HCT116 (cell line): Measurements from ENCODE around the gene KCNMB4. TPM values are rescaled to one million over a fixed set of nuclear protein-coding genes. Genes with fewer than 3 reads are reported as not detected.

Experiments
- ATAC-seq: fragments of 200-7000 bp; cut with Tn5 transposase; 2 replicates; pipeline ENCODE4 v1.9.1; 2020; ENCODE audit warnings: mild to moderate bottlenecking, moderate library complexity
- BruUV-seq: library from RNA; stranded (reverse); fragments of 400-500 nt; replicated peaks from 2 replicates; lab custom pipeline; 2021; lab: Mats Ljungman, UMichigan
- CTCF ChIA-PET: fragments of 300-600 bp; sonication (Branson Sonifier 250); formaldehyde crosslinking; loops from one replicate; lab custom pipeline; 2021; ENCODE audit warnings: antibody characterized with exemption; lab: Charles Lee
- POLR2A ChIA-PET: fragments of 300-600, 350-600 bp; sonication (Branson Sonifier 250); formaldehyde crosslinking; loops from one replicate; lab custom pipeline; 2021; ENCODE audit warnings: antibody characterized with exemption; lab: Charles Lee
- RAD21 ChIA-PET, 2 experiments: fragments of 300-600 bp; sonication (Branson Sonifier 250); formaldehyde crosslinking; loops; one replicate each; lab custom pipeline; 2023; ENCODE audit warnings: low total read pairs in 2 of 2; ENCODE audit not compliant: uncharacterized antibody in 2 of 2, unreplicated experiment in 2 of 2, low non-redundant PET in 1 of 2; lab: Charles Lee
- DNase-seq: peaks from one replicate; pipeline ENCODE4 v3.0.0-alpha.2; 2010; ENCODE audit warnings: low read depth, low spot score
- H2AFZ ChIP-seq: fragments of 200-600 bp; shearing (Covaris generic), sonication (generic); 2 replicates; pipeline ENCODE4 v1.6.1; 2017; ENCODE audit warnings: low read depth, mixed run types, mixed read lengths, antibody characterized with exemption, low read length; ENCODE audit not compliant: poor library complexity, severe bottlenecking
- H3K27ac ChIP-seq: 2 replicates; pipeline ENCODE4 v1.5.1; 2012; ENCODE audit warnings: low read depth, low read length
- H3K27me3 ChIP-seq: fragments of 200-600 bp; sonication (generic); 2 replicates; pipeline ENCODE4 v1.6.1; 2016; ENCODE audit warnings: mixed run types, low read length, mixed read lengths; ENCODE audit not compliant: insufficient read depth
- H3K36me3 ChIP-seq, 2 experiments: fragments of 200-500 bp in 1 of 2; fragments of 200-600 bp in 1 of 2; sonication (Bioruptor generic) in 1 of 2; sonication (generic) in 1 of 2; 2 replicates each; pipeline versions ENCODE4 v1.5.1 to v1.6.1; 2014 to 2016; ENCODE audit warnings: low read length in 2 of 2, inconsistent platforms in 1 of 2, mixed read lengths in 1 of 2, mixed run types in 1 of 2; ENCODE audit not compliant: insufficient read depth in 2 of 2, control insufficient read depth in 1 of 2
- H3K4me1 ChIP-seq, 2 experiments: fragments of 200-600 bp in 1 of 2; sonication (generic) in 1 of 2; 2 replicates each; pipeline versions ENCODE4 v1.5.1 to v1.6.1; 2012 to 2017; ENCODE audit warnings: low read length in 2 of 2, inconsistent platforms in 1 of 2, mild to moderate bottlenecking in 1 of 2, mixed read lengths in 1 of 2, mixed run types in 1 of 2, moderate library complexity in 1 of 2; ENCODE audit not compliant: insufficient read depth in 2 of 2, control insufficient read depth in 1 of 2
- H3K4me2 ChIP-seq: fragments of 200-600 bp; sonication (generic); 2 replicates; pipeline ENCODE4 v1.6.1; 2017; ENCODE audit warnings: mixed run types, low read length, mixed read lengths
- H3K4me3 ChIP-seq, 2 experiments: fragments of 200-600 bp in 1 of 2; sonication (generic) in 1 of 2; replicated peaks in 1 of 2; 2 replicates each; pipeline ENCODE4 v1.5.1; 2011 to 2016; ENCODE audit warnings: low read length in 2 of 2, control low read depth in 1 of 2, low read depth in 1 of 2, mild to moderate bottlenecking in 1 of 2, mixed read lengths in 1 of 2, mixed run types in 1 of 2
- H3K79me2 ChIP-seq: fragments of 200-600 bp; sonication (generic); 2 replicates; pipeline ENCODE4 v1.6.1; 2017; ENCODE audit warnings: mild to moderate bottlenecking, mixed run types, low read length, moderate library complexity, mixed read lengths; ENCODE audit not compliant: insufficient read depth
- H3K9ac ChIP-seq: fragments of 200-600 bp; sonication (generic); 2 replicates; pipeline ENCODE4 v1.6.1; 2016; ENCODE audit warnings: low read length, mixed read lengths
- H3K9me2 ChIP-seq: fragments of 200-600 bp; sonication (generic), shearing (Covaris generic); 2 replicates; pipeline ENCODE4 v1.6.1; 2017; ENCODE audit warnings: mixed run types, mild to moderate bottlenecking, moderate library complexity; ENCODE audit not compliant: insufficient read depth
- H3K9me3 ChIP-seq, 2 experiments: fragments of 200-500 bp in 1 of 2; fragments of 200-600 bp in 1 of 2; sonication (Bioruptor generic) in 1 of 2; sonication (generic) in 1 of 2; 2 replicates each; pipeline ENCODE4 v1.6.1; 2014 to 2017; ENCODE audit warnings: low read length in 2 of 2, mixed read lengths in 2 of 2, inconsistent platforms in 1 of 2, low read depth in 1 of 2, mild to moderate bottlenecking in 1 of 2, mixed run types in 1 of 2, moderate library complexity in 1 of 2; ENCODE audit not compliant: control insufficient read depth in 1 of 2, insufficient read depth in 1 of 2
- H4K20me1 ChIP-seq: fragments of 200-600 bp; sonication (generic), shearing (Covaris generic); 2 replicates; pipeline ENCODE4 v1.6.1; 2017; ENCODE audit warnings: mixed run types, mild to moderate bottlenecking, moderate library complexity; ENCODE audit not compliant: insufficient read depth
- ATF3 ChIP-seq: IDR thresholded peaks from 2 replicates; pipeline ENCODE4 v1.6.1; 2012
- CEBPB ChIP-seq: IDR thresholded peaks from 2 replicates; pipeline ENCODE4 v1.6.1; 2012; ENCODE audit warnings: low read depth
- CTCF ChIP-seq, 3 experiments: fragments of 200-600 bp in 1 of 3; sonication (generic) in 1 of 3; IDR thresholded peaks in 2 of 3; conservative IDR thresholded peaks in 1 of 3; 2 replicates each; pipeline ENCODE4 v1.5.1; 2012 to 2017; ENCODE audit warnings: low read depth in 2 of 3, low read length in 2 of 3, antibody characterized with exemption in 1 of 3, borderline replicate concordance in 1 of 3, control low read depth in 1 of 3, mild to moderate bottlenecking in 1 of 3, mixed read lengths in 1 of 3, mixed run types in 1 of 3, moderate library complexity in 1 of 3; ENCODE audit not compliant: insufficient read depth in 1 of 3
- EGR1 ChIP-seq: IDR thresholded peaks from 2 replicates; pipeline ENCODE4 v1.6.1; 2012; ENCODE audit warnings: low read depth
- ELF1 ChIP-seq: IDR thresholded peaks from 2 replicates; pipeline ENCODE4 v1.6.1; 2012; ENCODE audit warnings: low read depth, borderline replicate concordance
- EZH2 ChIP-seq: fragments of 200-600 bp; sonication (generic); IDR thresholded peaks from 2 replicates; pipeline ENCODE4 v1.6.1; 2017; ENCODE audit warnings: antibody characterized with exemption, mixed run types
- EZH2phosphoT487 ChIP-seq: fragments of 200-600 bp; IDR thresholded peaks from 2 replicates; pipeline ENCODE4 v1.6.1; 2018; ENCODE audit warnings: antibody characterized with exemption, borderline replicate concordance
- FOSL1 ChIP-seq: IDR thresholded peaks from 2 replicates; pipeline ENCODE4 v1.6.1; 2012; ENCODE audit warnings: low read depth
- JUND ChIP-seq: IDR thresholded peaks from 2 replicates; pipeline ENCODE4 v1.6.1; 2012
- MAX ChIP-seq: IDR thresholded peaks from 2 replicates; pipeline ENCODE4 v1.6.1; 2012
- POLR2A ChIP-seq: IDR thresholded peaks from 2 replicates; pipeline ENCODE4 v1.7.0; 2011; ENCODE audit warnings: borderline replicate concordance; ENCODE audit not compliant: insufficient read depth, insufficient read length; ENCODE audit errors: extremely low read depth
- POLR2AphosphoS5 ChIP-seq: IDR thresholded peaks from 2 replicates; pipeline ENCODE4 v1.6.1; 2011; ENCODE audit warnings: mild to moderate bottlenecking, low read depth, low read length, moderate library complexity
- RAD21 ChIP-seq: IDR thresholded peaks from 2 replicates; pipeline ENCODE4 v1.6.1; 2012; ENCODE audit warnings: low read depth, mild to moderate bottlenecking
- SIN3A ChIP-seq: IDR thresholded peaks from 2 replicates; pipeline ENCODE4 v1.6.1; 2012; ENCODE audit warnings: low read depth
- SP1 ChIP-seq: IDR thresholded peaks from 2 replicates; pipeline ENCODE4 v1.6.1; 2012; ENCODE audit warnings: low read depth
- SRF ChIP-seq: IDR thresholded peaks from 2 replicates; pipeline ENCODE4 v1.6.1; 2012; ENCODE audit warnings: low read depth
- YY1 ChIP-seq: IDR thresholded peaks from 2 replicates; pipeline ENCODE4 v1.6.1; 2011; ENCODE audit warnings: low read length, low read depth, moderate library complexity, mild to moderate bottlenecking; ENCODE audit not compliant: insufficient replicate concordance; ENCODE audit errors: extremely low read depth
- ZBTB33 ChIP-seq: IDR thresholded peaks from 2 replicates; pipeline ENCODE4 v1.6.1; 2011; ENCODE audit warnings: mild to moderate bottlenecking, low read length, moderate library complexity; ENCODE audit not compliant: insufficient replicate concordance; ENCODE audit errors: extremely low read depth
- ZFX ChIP-seq: fragments of 450-650 bp; IDR thresholded peaks from 2 replicates; pipeline ENCODE4 v1.6.1; 2017
- ZNF274 ChIP-seq: fragments of 200-500 bp; sonication (Bioruptor generic); IDR thresholded peaks from 2 replicates; pipeline ENCODE4 v1.6.1; 2014; ENCODE audit warnings: mild to moderate bottlenecking, low read depth, low read length, inconsistent platforms
- intact Hi-C: fragments of 100-400 bp; cut with micrococcal nuclease; formaldehyde crosslinking; loops from 2 replicates; pipeline ENCODE4 v1.10.0; 2022
- total RNA-seq: library from RNA; stranded (reverse); gene quantifications from one replicate; pipeline ENCODE4 v1.2.1, GENCODE V29; 2021; ENCODE audit not compliant: unreplicated experiment

The KCNMB4 gene
- total RNA-seq, 1 experiment from 2014 or later: 5.0 TPM

- TF ChIP-seq EZH2phosphoT487 (no peak), CEBPB (no peak), ZNF274 (no peak), RAD21 (no peak), SIN3A (no peak)
Measured at GRCh38 chr12:70372881-70373280, 6.8 kb downstream of the KCNMB4 start (continued).

GRCh38 chr12:70379846-70380245, 13.8 kb downstream of the KCNMB4 start:
- Histone ChIP-seq H3K4me2 (no peak overlapping the region), H3K9me2 (no peaks in the 10 kb centered on the region), H3K4me1 (no peaks in the 10 kb centered on the region), H4K20me1 (no peaks in the 10 kb centered on the region), H3K36me3 (no peaks in the 10 kb centered on the region), H3K27me3 (no peaks in the 10 kb centered on the region), H3K79me2 (no peaks in the 10 kb centered on the region), H3K27ac (no peak overlapping the region), H3K4me3 (no peak overlapping the region), H2AFZ (no peak overlapping the region), H3K9me3 (no peaks in the 10 kb centered on the region), H3K9ac (no peak overlapping the region)
- no peak for TF ChIP-seq EGR1
- TF ChIP-seq ZBTB33: no peak
- no peak for TF ChIP-seq JUND
- TF ChIP-seq YY1: no peak
- no peak for TF ChIP-seq CEBPB
- no peak for TF ChIP-seq SIN3A
- no peak for TF ChIP-seq CTCF (IDR thresholded peaks at IDR 0.05 in 2 of 3, conservative IDR thresholded peaks at IDR 0.05 in 1 of 3; ENCODE audit: borderline replicate concordance in 1 of 3, insufficient read depth in 1 of 3, low read depth in 2 of 3, low read length in 2 of 3)
- TF ChIP-seq ZNF274: no peak
- TF ChIP-seq POLR2AphosphoS5: no peak
- no peak for TF ChIP-seq MAX
- TF ChIP-seq EZH2: no peak
- TF ChIP-seq ATF3: no peak
- no peak for TF ChIP-seq ELF1
- no peak for TF ChIP-seq FOSL1
- TF ChIP-seq RAD21: no peak
- no peak for TF ChIP-seq SP1
- TF ChIP-seq ZFX: no peak
- TF ChIP-seq POLR2A: no peak
- no peak for TF ChIP-seq SRF
- ChIA-PET RAD21 (no interaction called here), CTCF (no interaction called here), POLR2A (no interaction called here)
- intact Hi-C loops: no loop called here
- no peak for DNase-seq
- BruUV-seq: no TSS peak
- ATAC-seq: no peak
